GM12801 (cell line): ENCODE results near the gene ITGA2.

Source experiments
- TF ChIP-seq, protein P1 (sequence below): IDR thresholded peaks from one replicate; pipeline ENCODE4 v1.5.1; 2011; ENCODE audit warnings: control low read depth; ENCODE audit not compliant: insufficient read length; ENCODE audit errors: extremely low read depth

The ITGA2 gene

GRCh38 chr5:52950686-52951085 lies 38.5 kb upstream of the ITGA2 start:
- TF ChIP-seq, protein P1, sequence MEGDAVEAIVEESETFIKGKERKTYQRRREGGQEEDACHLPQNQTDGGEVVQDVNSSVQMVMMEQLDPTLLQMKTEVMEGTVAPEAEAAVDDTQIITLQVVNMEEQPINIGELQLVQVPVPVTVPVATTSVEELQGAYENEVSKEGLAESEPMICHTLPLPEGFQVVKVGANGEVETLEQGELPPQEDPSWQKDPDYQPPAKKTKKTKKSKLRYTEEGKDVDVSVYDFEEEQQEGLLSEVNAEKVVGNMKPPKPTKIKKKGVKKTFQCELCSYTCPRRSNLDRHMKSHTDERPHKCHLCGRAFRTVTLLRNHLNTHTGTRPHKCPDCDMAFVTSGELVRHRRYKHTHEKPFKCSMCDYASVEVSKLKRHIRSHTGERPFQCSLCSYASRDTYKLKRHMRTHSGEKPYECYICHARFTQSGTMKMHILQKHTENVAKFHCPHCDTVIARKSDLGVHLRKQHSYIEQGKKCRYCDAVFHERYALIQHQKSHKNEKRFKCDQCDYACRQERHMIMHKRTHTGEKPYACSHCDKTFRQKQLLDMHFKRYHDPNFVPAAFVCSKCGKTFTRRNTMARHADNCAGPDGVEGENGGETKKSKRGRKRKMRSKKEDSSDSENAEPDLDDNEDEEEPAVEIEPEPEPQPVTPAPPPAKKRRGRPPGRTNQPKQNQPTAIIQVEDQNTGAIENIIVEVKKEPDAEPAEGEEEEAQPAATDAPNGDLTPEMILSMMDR: no peak

- TF ChIP-seq, protein P1: no peak
Observed at GRCh38 chr5:52952483-52952882, 36.7 kb upstream of the ITGA2 start.

DNA sequence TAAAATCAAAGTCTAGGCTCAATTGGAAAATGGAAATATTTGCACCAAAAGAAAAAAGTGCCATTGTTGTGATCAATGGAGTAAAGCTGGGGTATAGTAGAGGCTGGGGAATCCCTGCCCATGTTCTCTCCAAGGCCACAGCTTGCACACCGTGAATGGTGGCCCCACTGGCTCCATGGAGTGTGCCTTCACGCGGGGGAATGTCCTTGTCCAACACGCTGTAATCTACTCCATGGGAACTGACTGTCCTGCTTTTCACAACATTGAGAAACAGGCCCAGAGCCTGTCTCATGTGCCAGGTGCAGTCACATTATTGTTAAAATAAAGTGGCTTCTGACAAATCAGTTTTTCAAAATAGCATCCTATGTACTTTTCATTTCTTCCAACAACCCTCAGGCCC lies 33.1 kb upstream of the ITGA2 start:
- TF ChIP-seq, protein P1: no peak

DNA sequence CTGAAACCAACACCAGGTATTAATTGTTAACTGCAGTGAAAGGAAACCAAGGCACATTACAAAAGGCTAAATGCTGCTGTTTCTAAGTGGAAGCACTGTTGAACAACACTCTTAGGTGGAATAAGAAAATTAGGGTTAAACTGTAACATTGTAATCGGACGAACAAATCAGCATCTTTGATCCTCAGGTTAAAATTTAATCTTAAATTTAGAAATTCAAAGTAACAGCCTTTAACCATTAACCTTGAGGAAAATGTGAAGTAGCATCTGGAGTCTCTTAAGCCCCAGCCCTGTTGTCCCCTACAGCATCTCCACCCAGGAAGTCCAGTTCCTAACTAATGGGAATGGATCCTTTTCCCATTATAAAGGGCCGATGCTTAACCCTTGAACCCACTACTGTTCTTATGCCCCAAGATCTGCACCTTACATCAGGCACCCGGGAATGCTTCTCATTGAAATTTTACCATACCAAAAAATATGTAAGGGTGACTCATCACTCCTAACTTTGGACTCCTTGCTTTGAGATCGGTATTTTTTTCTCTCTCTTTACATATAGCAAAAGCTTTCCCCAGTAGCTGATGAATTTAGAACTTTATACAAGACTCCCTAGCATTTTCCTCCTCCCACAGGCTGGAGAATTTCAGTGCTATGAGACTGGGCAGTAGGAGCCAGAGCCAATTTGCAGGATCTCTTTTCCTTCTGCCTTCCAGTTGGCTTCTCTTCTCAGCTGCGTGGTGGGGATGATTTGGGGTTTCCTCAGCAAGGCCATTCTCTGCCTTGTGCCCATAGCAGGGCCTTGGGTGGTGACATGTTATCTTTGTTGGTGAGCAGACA lies 32.0 kb upstream of the ITGA2 start:
- TF ChIP-seq, protein P1: no peak

DNA sequence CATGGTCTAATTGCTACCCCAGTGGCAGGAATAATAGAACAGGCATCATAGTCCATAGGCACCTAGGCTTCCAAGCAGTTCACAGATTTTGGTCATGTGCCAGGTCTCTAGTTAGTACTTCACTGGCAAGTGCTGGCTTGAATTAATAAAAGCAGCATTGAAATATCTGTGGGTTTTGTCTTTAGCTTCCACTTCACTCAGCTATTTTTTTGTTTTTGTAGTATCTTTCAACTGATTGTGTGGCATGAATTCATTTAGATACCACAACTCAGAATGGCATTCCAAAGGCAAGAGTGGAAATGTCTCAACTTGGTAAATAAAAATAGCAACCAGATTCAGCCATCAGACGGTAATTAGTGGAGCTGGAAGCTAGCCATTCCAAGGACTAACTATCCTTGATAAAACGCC lies 27.9 kb upstream of the ITGA2 start:
- TF ChIP-seq, protein P1: no peak

- TF ChIP-seq, protein P1: no peak
Observed at GRCh38 chr5:52963636-52964035, 25.5 kb upstream of the ITGA2 start.

DNA sequence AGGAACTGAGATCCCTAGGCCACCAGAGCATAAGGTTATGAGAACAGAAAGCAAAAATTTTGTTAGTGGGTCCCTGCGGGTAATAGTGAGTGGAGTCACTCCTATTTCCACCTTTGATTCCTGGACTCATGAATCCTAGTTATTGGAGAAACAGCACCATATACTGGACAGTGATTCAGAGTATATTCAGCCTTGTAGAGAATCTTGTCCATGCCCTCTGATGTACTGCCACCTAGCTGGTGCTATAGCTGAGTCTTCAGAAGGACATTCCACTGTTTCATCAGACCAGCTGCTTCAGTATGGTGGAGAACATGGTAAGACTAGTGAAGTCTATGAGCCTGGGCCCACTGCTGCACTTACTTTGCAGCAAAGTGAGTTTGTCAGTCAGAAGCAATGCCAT lies 25.0 kb upstream of the ITGA2 start:
- TF ChIP-seq, protein P1: no peak
